Measurements from ENCODE around the gene KIF6.
"Not testable (repeated sequence)": the region's sequence is repeated elsewhere in the genome, so short reads cannot be mapped to it uniquely, and the experiment has no call there.

Gene KIF6

GRCh38 chr6:39707962-39708683 is 17.1 kb downstream of the KIF6 start:
- no peak for DNase-seq (ENCODE audit: low spot score)

GRCh38 chr6:39706819-39707335 is 18.3 kb downstream of the KIF6 start:
- no peak for DNase-seq (ENCODE audit: low spot score)

DNA sequence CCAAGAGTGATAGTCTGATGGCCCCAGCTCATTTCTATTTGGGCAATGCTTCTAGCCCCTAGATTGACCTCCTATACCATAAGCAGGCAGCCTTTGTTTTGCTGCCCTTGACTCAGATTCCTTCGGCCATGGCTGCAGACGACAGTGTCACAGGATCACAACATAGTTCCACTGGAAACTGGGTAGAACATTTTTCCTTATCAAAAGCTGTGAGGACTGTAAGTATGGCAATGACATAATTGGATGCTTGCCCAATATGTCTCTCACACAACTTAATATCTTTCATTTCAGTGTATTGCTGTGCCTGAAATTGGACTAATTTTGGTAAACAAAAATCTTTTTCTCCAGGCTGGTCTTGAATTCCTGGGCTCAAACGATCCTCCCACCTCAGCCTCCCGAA is 22.9 kb downstream of the KIF6 start:
- no peak for DNase-seq (ENCODE audit: low spot score)

GRCh38 chr6:39700362-39700761 is 24.8 kb downstream of the KIF6 start:
- no peak for DNase-seq (ENCODE audit: low spot score)

GRCh38 chr6:39698789-39699188 is 26.4 kb downstream of the KIF6 start:
- no peak for DNase-seq (ENCODE audit: low spot score)

GRCh38 chr6:39696986-39697788 is 28.0 kb downstream of the KIF6 start:
- DNase-seq (ENCODE audit: low spot score): no peak

GRCh38 chr6:39695447-39695846 is 29.8 kb downstream of the KIF6 start:
- DNase-seq (ENCODE audit: low spot score): no peak

- no peak for DNase-seq (ENCODE audit: low spot score)
Observed at GRCh38 chr6:39693206-39693605, 32.0 kb downstream of the KIF6 start.

DNA sequence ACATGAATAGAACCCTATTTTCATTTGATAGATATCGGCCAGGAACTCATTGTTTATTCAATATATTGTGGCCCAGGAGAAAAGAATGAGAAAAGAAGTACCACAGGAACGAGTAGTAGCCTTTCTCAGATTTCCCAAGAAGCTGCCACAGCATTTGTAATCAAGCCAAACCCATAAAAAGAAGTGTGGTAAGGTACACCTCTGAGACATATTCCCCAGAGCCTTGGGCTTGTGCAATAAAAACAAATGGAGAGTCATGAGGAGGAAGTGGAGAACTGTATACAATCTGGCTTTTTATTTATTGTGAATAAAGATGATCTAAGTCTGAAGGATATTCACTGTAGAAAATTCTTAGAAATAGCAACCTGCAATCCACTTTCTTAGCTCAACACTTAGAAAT is 36.7 kb downstream of the KIF6 start:
- DNase-seq (ENCODE audit: low spot score): no peak

- DNase-seq (ENCODE audit: low spot score): no peak
Observed at GRCh38 chr6:39686976-39687375, 38.2 kb downstream of the KIF6 start.

- DNase-seq (ENCODE audit: low spot score): no peak
Observed at GRCh38 chr6:39685938-39686337, 39.3 kb downstream of the KIF6 start.

- DNase-seq (ENCODE audit: low spot score): no peak
Observed at GRCh38 chr6:39685489-39685826, 39.8 kb downstream of the KIF6 start.

DNA sequence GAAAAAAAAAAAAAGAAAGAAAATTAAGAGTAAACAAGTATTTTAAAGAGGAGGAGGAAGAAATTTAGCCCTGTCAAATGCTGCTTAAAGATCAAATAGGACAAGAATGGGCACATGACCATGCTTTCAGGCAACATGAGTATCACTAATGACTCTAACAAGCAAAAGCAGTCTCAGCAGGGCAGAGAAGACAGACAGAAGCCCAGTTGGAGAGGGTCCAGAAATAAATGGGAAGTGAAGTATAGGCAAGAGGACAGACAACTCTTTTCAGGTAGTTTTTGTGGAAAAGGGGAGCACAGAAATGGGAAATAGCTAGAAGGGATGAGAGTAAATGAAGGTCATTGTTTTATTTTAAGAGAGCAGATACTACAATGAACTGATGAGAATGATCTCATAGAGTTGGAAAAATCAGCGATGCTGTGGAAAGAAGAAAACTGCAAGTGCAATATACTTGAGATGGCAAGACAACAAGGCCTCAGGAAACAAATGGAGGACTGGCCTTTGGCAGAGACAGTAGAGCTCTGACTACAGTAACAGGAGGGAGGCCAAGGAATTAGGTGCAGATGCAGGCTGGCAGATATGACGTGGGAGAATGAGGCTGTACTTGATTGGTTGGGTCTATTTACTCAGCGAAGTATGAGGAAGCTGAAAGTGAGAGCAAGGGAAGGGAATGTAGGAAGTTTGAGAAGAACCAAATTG is 40.3 kb downstream of the KIF6 start:
- no peak for DNase-seq (ENCODE audit: low spot score)

- DNase-seq (ENCODE audit: low spot score): no peak
Observed at GRCh38 chr6:39681674-39682121, 43.5 kb downstream of the KIF6 start.

DNA sequence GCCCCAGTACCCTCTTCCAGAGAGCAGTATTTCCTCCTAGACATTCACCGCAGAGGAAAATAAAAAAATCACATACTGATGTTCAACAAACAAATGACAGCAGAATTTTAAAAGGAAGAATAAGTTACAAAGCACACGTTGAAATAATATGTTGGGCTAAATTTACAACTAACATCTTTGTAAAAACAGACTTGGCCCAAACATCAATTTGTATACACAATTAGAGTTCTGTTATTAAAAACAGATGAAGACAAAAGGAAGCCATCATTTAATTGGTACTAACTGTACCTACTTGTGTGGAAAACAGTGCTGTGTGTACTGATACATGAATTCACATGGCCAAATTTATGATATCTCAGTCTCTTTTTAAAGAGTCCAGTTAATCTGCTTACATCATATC is 46.3 kb downstream of the KIF6 start:
- DNase-seq (ENCODE audit: low spot score): no peak

- not testable (repeated sequence) for DNase-seq (ENCODE audit: low spot score)
Observed at GRCh38 chr6:39677318-39677717, 47.9 kb downstream of the KIF6 start.

GRCh38 chr6:39670519-39670918 is 54.7 kb downstream of the KIF6 start:
- DNase-seq (ENCODE audit: low spot score): no peak

DNA sequence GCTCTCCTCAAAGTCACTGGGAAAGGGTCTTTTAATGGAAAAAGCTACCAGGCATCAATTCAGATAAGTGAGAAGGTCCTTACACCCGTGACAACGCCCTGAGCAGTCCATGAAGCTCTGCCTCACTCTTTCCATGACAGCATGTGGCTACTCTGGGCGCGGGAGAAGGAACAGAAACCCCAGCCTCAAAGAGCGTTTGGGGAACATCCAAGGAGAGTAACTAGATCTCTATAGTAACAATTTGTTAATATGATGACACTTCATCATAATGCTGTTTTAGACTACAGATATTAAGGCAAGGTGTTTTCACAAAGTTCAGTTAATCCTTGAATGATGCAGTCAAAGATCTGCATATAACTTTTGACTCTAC is 55.2 kb downstream of the KIF6 start:
- DNase-seq (ENCODE audit: low spot score): no peak

- DNase-seq (ENCODE audit: low spot score): no peak
Observed at GRCh38 chr6:39669207-39669972, 55.8 kb downstream of the KIF6 start.

DNA sequence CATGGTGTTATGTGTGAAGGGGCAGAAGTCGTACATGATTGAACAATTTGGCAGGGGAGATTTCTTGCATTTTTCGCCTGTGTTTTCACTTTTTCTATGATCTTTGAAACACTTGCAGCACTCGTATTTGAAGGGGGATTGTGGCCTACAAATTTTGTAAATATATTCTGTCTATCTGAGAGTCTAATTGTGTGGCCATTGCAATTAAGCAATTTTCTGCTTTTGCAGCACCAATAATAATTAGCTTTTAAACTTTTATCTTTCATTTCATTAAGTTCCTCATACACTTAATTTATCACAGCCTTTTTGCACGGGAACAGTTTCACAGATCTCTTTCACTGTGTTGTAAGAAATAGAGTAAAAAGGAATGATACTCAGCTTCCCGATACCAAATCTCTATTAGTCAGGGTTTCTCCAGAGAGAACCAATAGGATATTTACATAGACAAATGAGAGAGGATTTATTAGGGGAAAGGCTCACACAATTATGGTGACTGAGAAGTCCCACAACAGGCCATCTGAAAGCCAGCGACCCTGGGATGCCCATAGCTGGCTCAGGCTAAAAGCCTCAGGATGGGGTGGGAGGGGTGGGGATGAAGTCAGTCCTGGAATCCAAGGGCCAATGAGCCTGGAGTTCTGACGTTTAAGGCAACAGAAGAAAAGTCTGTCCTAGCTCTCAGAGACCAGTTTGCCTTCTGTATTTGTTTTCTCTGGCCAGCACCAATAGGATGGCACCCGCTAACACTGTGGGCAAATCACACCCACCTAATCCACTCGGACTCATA is 58.3 kb downstream of the KIF6 start:
- no peak for DNase-seq (ENCODE audit: low spot score)

DNA sequence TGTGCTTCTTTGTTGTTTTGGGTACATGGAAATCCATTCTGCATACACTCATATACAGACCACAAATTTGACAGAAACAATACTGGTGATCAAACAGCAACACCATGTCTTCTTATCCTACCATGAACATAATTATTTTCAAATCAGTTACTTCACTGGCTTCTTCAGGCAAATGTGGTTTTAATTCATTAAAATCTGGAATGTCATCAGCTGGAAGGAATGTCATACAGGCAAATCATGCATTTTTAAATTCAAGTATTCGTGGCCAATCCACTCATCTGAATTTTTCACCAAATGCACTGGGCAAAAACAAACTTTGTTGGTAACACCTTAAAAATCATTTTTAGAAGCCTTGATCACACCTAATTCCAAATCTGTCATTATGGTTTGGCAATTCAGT is 59.3 kb downstream of the KIF6 start:
- DNase-seq (ENCODE audit: low spot score): no peak

Measured in CD4-positive, alpha-beta T cell treated with Interleukin-6 at 100 ng/mL for 8 hours (primary cell).